Nephron progenitor cell (in vitro differentiated cells): Measurements from ENCODE around the gene ZFP69.

Experiments
- DNase-seq: peaks from one replicate; pipeline ENCODE4 v3.0.0; 2021
- H3K27ac Mint-ChIP-seq: 2 replicates; pipeline ENCODE4 v1.8.0; 2021; ENCODE audit warnings: mild to moderate bottlenecking, moderate library complexity, mixed read lengths
- H3K27me3 Mint-ChIP-seq: 2 replicates; pipeline ENCODE4 v1.8.0; 2021; ENCODE audit warnings: mild to moderate bottlenecking, low read depth, mixed read lengths; ENCODE audit not compliant: poor library complexity
- H3K36me3 Mint-ChIP-seq: 2 replicates; pipeline ENCODE4 v1.8.0; 2021; ENCODE audit warnings: low read depth, mixed read lengths
- H3K4me1 Mint-ChIP-seq: 2 replicates; pipeline ENCODE4 v1.8.0; 2021; ENCODE audit warnings: mixed read lengths
- H3K4me3 Mint-ChIP-seq: 2 replicates; pipeline ENCODE4 v1.8.0; 2021; ENCODE audit warnings: mild to moderate bottlenecking, moderate library complexity, mixed read lengths
- H3K9me3 Mint-ChIP-seq: 2 replicates; pipeline ENCODE4 v1.8.0; 2021; ENCODE audit warnings: mild to moderate bottlenecking, moderate library complexity, mixed read lengths
- CTCF ChIP-seq: fragments of 200-600 bp; sonication (generic); IDR thresholded peaks from 2 replicates; pipeline ENCODE4 v1.5.0; 2021; ENCODE audit warnings: antibody characterized with exemption

Gene ZFP69

GRCh38 chr1:40476924-40477677 lies at the start of gene ZFP69:
Gene ZFP69, plus strand, starts transcription at chr1:40477290. Its CDS starts 2,072 bp downstream, at chr1:40479362.
- Mint-ChIP-seq H3K27me3 (peaks cover 7% of the 10 kb centered on the region), H3K4me1 (peaks cover 22% of the 10 kb centered on the region), H3K36me3 (peaks cover 41% of the 10 kb centered on the region), H3K27ac (peak within 1 kb of the TSS; percentile 22), H3K4me3 (peak within 1 kb of the TSS; percentile 87), H3K9me3 (peaks cover 65% of the 10 kb centered on the region)
- peak; percentile 79 for DNase-seq
- TF ChIP-seq CTCF: no peak

- TF ChIP-seq CTCF: no peak
- Mint-ChIP-seq H3K4me1 (no peaks in the 10 kb centered on the region), H3K4me3 (no peak overlapping the region), H3K27ac (no peak overlapping the region), H3K36me3 (peaks cover 5% of the 10 kb centered on the region), H3K27me3 (no peaks in the 10 kb centered on the region), H3K9me3 (peaks cover 5% of the 10 kb centered on the region)
- DNase-seq: no peak
Measured at GRCh38 chr1:40431385-40431784, 45.7 kb upstream of the ZFP69 start.

GRCh38 chr1:40432644-40433390 lies 44.3 kb upstream of the ZFP69 start:
- Mint-ChIP-seq H3K27me3 (no peaks in the 10 kb centered on the region), H3K4me3 (no peak overlapping the region), H3K4me1 (no peaks in the 10 kb centered on the region), H3K27ac (no peak overlapping the region), H3K9me3 (no peaks in the 10 kb centered on the region), H3K36me3 (no peaks in the 10 kb centered on the region)
- no peak for TF ChIP-seq CTCF
- no peak for DNase-seq

- no peak overlapping the region for H3K4me3 Mint-ChIP-seq
- no peaks in the 10 kb centered on the region for H3K27me3 Mint-ChIP-seq
- no peak for DNase-seq
- no peaks in the 10 kb centered on the region for H3K4me1 Mint-ChIP-seq
- peaks cover 3% of the 10 kb centered on the region for H3K9me3 Mint-ChIP-seq
- no peak overlapping the region for H3K27ac Mint-ChIP-seq
- H3K36me3 Mint-ChIP-seq: no peaks in the 10 kb centered on the region
- TF ChIP-seq CTCF: no peak
Measured at GRCh38 chr1:40435471-40435870, 41.6 kb upstream of the ZFP69 start.

GRCh38 chr1:40435876-40436275 lies 41.2 kb upstream of the ZFP69 start:
- Mint-ChIP-seq H3K36me3 (no peaks in the 10 kb centered on the region), H3K4me3 (no peak overlapping the region), H3K9me3 (peaks cover 3% of the 10 kb centered on the region), H3K27me3 (no peaks in the 10 kb centered on the region), H3K4me1 (no peaks in the 10 kb centered on the region), H3K27ac (no peak overlapping the region)
- no peak for TF ChIP-seq CTCF
- DNase-seq: no peak
